ENCODE results near the gene ZNF462.

- TF ChIP-seq CTCF (IDR thresholded peaks at IDR 0.05) (no peak), POLR2A (IDR thresholded peaks at IDR 0.05) (no peak), POLR2AphosphoS5 (IDR thresholded peaks at IDR 0.05) (no peak)
These were observed 68.5 kb downstream of the ZNF462 start for GRCh38 chr9:106931466-106931865.
